GM19035 (cell line): Measurements from ENCODE around the gene TAF15.

Experiments used
- ATAC-seq: cut with Tn5 transposase; IDR thresholded peaks from one replicate; pipeline ENCODE4 v1.9.1; 2021; ENCODE audit not compliant: unreplicated experiment

TAF15 gene

GRCh38 chr17:35786941-35787432, 22.3 kb upstream of the TAF15 start:
- ATAC-seq = no peak

- ATAC-seq = no peak
Observed at GRCh38 chr17:35788477-35789368, 20.6 kb upstream of the TAF15 start.

DNA sequence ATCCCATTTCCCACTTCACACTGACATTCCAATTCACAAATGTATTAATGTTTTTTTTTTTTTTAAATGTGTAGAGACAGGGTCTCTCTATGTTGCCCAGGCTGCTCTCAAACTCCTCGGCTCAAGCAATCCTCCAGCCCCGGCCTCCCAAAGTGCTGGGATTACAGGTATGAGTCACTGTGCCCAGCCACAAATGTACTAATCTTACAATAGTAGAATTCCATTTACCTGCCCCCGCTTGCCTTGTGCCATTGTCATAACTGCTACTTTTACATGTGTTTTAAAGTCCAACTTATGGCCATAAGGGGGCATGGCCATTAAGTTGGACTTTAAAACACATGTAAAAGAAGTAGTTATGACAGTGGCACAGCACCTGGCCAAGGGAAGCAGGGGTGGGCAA, 18.4 kb upstream of the TAF15 start:
- ATAC-seq = no peak

DNA sequence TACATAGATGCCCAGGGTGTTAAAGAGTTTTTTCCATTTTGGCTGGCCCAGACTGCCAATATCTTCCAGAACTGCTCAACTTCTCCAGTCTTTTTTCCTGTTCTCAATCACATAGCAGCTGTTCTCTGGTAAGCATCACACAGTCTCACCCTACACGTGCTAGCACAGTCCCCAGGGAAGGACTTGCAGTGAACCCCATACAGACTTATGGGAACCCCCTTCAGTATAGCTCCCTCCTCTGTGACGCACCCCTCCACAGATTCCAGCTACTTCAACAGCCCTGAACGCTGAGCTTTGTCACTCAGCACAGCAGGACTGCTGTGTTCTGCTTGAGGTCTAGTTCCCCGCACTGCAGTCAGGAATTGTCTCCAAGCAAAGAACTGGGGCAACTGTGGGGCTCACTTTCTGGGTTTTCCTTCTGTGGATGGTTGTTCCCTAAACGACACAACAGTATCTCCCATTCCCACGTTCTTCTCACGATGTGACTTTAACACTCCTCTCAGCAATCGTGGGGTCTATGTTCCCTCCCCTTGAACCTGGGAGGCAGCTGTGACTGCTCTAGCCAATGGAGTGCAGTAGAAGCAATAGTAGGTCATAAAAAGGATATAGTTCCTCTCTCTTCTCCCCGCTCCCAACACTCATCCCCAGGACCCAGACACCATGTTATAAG, 17.5 kb upstream of the TAF15 start:
- ATAC-seq = no peak

- ATAC-seq = no peak
Observed at GRCh38 chr17:35793257-35793656, 16.0 kb upstream of the TAF15 start.

GRCh38 chr17:35795007-35795870, 14.0 kb upstream of the TAF15 start, which contains the start of gene MMP28:
Gene MMP28, minus strand, starts transcription at chr17:35795641. Its CDS starts 264 bp downstream, at chr17:35795377.
- no peak for ATAC-seq

DNA sequence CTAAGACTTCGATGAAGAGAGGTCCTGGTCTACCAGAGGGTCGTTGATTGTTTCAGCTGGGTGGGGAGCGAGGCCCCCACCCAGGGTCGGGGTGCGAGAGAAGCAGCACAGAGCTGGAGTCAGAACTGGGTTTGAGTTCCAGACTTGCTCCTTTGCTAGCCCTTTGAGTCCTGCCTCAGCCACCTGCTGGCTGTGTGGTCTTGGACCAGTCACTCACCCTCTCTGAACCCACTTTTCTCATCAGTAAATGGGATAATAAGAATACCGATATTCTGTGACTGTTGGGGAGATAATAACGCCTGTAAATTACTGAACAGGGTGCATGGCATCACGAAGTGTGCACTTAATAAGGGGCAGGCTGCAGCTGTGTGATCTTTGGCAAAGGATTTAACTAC, 13.4 kb upstream of the TAF15 start:
- no peak for ATAC-seq

- ATAC-seq = no peak
Observed at GRCh38 chr17:35796942-35797341, 12.3 kb upstream of the TAF15 start.

DNA sequence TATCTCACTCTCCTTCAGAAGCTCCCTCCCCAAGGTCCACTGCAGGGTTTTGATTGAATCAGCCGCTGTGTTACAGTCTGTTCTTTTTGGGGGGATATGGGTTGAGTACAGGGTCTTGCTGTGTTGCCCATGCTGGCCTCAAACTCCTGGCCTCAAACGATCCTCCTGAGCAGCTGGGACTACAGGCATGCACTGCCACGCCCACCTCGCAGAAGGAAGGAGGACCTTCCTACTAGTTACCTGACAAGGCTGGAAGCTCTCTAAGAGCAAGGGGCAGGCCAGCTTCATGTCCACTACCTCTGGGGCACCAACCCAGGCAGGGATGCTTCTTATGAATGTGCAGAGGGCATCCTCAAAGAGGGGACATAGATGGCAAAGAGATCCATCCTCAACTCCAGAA, 11.9 kb upstream of the TAF15 start:
- ATAC-seq = no peak

DNA sequence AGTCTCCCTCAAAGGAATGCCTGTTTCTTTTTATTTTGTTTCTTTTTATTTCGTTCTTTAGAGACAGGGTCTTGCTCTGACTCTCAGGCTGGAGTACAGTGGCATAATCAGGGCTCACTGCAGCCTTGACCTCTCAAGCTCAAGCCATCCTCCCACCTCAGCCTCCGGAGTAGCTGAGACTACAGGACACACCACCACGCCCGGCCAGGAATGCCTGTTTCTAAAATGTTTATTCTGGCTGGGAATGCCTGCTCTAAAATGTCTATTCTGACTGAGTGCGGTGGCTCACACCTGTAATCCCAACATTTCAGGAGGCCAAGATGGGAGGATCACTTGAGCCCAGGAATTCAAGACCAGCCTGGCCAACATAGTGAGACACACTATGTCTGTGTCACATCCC, 11.4 kb upstream of the TAF15 start:
- no peak for ATAC-seq

DNA sequence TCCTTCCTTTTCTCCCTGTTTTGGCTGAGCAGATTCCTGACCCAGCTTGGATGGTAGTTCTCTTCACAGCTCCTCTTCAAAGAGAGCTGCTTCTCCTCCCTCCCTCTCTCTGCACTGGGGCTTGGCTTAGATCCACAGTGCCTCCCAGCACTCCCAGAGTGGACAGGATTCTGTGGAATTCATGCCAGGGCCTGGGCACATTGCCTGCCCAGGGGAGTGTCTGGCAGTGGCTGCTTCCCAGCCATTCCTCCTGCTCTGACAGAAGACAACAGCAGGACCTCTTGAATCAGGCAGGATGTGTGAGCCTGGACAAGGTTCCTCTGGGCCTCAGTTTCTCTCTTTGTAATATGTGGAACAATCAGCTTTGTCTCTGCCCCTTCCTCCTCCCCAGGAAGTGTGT, 9.3 kb upstream of the TAF15 start:
- ATAC-seq = no peak

- ATAC-seq = no peak
Observed at GRCh38 chr17:35801583-35802224, 7.6 kb upstream of the TAF15 start.

DNA sequence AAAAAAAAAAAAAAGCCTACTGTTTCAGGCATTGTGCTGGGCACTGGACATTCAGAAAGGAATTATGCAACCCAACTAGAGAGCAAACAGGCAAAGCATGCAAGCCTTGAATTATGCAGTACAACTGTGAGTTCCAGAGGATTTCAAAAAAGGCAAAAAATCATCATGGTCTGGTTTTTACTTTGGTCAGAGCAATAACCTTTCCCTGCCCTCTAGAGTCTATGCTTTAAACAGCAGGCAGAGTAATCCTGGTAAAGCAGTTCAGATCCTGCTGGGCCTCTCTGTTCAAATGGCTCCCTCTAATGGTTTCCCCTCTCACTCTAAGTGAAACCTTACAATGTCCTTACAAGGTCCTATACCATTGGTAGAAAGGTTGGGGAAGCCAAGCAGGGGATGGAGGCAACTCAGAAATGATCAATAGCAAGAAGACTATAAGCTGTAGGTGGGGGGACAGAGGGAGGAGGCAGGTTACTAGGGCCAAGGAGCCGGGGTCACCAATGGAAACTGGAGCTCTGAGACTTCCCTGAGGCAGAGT, 4.6 kb upstream of the TAF15 start:
- no peak for ATAC-seq

- ATAC-seq = no peak
Observed at GRCh38 chr17:35807371-35808144, 1.7 kb upstream of the TAF15 start.

- ATAC-seq = peak; percentile 1
Observed at GRCh38 chr17:35808240-35808961, 883 bp upstream of the TAF15 start.

- no peak for ATAC-seq
Observed at GRCh38 chr17:35809855-35810461, 674 bp downstream of the TAF15 start.

- no peak for ATAC-seq
Observed at GRCh38 chr17:35811759-35812158, 2.5 kb downstream of the TAF15 start.

GRCh38 chr17:35812456-35812855, 3.2 kb downstream of the TAF15 start:
- no peak for ATAC-seq

GRCh38 chr17:35816723-35817122, 7.4 kb downstream of the TAF15 start:
- no peak for ATAC-seq
